Activated CD8-positive, alpha-beta memory T cell treated with anti-CD3 and anti-CD28 coated beads, Interleukin-2, amount 50 U/mL, for 48 hours (primary cell): ENCODE measurements around the gene PPP1R9B.
A peak's percentile ranks its signal among the peaks of the same experiment; 100 is the strongest.

Experiments used
- DNase-seq: peaks from one replicate; pipeline ENCODE4 v3.0.0-alpha.2; 2020

PPP1R9B gene

DNA sequence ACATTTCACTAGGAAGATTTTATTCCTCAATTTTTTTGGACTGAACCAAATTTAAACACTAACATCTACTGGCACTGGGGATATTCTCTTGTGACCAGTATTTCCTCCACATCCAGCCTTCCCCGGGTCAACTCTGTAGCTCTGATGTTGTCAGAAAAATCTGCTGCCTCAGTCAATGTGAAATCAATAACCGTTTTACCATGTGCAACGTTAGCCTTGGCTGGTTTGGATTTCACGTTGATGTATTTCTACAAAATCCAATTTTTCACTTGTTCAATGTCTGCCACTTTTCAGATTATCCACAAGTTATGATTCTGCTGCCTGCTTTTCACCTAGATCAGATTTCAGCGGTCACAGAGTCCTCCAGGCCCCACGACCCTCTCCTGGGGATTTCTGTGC lies 22.5 kb upstream of the PPP1R9B start:
- no peak for DNase-seq

DNA sequence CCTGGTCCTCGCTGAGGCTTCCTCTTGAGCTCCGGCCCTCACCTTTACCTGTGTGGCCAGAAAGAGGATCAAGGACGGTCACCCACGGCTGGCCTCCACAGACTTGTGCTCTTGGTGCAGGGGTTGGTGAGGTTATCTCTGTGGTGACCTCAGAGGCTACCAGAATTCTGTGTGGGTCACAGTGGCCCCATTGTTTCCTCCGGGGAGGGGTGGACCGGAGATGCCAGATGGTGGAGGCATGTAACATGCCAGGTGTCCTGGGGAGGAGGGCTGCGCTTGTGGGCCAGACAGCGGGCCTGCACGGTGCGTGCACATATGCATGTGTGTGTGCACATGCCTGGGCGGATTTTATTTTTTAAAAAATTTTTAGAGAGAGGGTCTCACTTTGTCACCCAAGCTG lies 21.7 kb upstream of the PPP1R9B start:
- no peak for DNase-seq

DNA sequence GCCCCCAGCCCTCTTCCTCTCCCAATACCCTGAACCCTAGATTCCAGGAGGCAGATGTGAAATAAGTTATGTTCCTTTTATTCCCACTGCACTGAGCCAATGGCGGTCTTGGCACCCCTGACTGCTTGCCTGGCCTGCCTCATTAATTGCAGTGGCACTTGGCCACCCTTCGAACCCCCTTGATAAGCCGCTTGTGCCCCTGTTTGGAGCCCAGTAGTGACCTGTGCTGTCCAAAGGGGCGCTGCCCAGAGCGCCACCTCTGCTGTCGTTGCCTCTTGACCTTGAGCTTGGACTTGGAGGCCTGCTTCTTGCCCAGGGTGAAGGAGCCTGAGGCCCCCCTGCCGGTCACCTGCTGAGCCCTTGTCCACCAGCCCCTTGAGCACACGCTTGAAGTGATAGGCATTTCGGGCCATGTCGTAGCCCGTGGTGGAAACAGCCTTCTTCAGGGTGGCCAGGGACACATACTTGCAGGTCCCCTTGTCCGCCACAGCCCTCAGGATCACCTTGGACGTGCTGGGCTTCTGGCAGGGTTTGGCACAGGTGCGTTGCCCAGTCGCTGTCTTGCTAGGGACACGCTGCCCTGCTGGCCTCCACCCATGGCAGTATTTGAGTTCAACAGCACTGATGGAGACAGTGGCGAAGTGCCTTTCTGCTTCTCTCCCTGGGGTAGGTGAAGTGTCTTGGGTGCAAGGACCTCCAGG lies 21.0 kb upstream of the PPP1R9B start:
- DNase-seq, result no peak

DNA sequence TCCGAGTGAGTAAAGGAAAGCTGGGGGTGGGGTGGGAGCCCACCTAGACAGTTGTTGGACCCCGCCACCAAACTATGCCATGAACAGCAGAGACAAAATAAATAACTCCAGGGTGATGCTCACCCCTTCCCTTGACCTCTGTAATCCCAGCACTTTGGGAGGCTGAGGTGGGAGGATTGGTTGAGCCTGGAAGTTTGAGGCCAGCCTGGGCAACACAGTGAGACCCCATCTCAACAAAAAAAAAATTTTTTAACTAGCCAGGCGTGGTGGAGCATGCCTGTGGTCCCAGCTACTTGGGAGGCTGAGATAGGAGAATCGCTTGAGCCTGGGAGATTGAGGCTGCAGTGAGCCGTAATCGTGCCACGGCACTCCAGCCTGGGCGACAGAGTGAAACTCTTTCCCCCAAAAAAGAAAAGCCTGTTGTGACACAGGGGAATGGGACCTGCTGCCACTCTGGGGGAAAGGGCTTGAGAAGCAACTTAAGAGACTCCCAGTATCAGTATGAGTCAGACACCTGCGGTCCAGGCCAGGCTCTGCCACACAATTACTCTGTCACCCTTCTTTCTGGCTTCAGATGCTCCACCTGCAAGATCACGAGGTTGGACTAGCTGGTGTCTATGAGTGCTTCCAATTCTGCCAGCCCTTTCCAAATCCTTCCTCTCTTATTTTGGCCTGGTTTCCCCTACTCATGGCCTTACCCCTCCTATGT lies 20.3 kb upstream of the PPP1R9B start:
- no peak for DNase-seq

DNA sequence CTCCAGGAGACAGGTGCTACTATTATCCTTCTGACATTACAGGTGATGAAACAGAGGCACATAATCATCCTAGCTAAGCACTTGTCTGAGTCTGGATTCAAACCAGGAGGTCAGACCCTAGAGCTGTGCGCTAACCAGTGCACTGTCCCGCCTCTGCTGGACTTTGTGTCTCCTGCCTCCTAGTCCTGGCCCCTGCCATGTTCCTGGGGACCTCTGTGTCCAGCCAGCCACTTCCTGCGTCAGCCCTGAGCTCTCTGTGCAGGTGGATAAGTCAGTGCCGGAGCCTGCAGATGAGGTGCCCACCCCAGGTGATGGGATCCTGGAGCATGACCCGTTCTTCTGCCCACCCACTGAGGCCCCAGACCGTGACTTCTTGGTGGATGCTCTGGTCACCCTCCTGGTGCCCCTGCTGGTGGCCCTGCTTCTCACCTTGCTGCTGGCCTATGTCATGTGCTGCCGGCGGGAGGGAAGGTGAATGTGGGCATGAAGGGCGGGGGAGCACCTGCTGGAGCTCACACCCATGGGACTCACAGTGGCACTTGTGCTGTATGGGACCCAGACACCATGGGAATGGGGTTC lies 19.5 kb upstream of the PPP1R9B start:
- DNase-seq, result no peak

DNA sequence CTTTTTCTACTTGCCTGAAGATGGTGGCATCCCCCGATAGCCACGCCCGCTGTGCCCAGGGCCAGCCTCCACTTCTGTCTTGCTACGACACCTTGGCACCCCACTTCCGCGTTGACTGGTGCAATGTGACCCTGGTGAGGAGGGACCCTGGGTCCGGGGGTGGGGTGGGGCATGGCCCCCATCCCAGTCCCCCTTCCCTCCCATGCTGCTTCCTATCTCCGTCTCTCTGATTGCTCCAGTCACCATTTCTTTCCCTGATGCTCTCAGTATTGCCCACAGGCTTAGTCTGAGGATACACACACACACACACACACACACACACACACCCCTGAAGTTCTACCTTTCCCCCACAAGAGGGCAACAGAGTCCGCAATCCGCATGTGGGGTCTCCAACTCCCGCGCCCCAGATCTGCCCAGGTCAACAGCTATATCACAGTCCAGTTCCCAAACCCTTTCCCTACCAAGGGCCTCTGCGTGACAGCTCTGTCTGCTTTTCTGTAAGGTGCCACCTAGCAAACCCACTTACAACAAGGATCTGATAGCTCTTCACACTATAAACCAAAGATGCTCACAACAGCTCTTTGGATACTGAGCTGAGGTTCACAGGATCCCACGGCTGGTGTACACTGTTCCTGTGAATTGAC lies 18.8 kb upstream of the PPP1R9B start:
- peak; percentile 77 for DNase-seq

DNA sequence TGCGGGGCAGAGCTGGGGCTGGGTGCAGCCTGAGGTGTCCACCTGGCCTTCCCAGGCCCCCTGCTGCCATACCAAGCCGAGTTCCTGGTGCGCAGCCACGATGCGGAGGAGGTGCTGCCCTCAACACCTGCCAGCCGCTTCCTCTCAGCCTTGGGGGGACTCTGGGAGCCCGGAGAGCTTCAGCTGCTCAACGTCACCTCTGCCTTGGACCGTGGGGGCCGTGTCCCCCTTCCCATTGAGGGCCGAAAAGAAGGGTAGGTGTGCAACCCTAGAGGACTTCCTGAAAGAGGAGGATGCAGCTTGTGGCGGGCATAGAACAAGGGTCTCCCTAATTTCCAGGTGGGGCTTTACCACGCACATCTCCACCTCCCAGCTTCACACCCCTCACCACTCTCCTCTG lies 17.8 kb upstream of the PPP1R9B start:
- no peak for DNase-seq

DNA sequence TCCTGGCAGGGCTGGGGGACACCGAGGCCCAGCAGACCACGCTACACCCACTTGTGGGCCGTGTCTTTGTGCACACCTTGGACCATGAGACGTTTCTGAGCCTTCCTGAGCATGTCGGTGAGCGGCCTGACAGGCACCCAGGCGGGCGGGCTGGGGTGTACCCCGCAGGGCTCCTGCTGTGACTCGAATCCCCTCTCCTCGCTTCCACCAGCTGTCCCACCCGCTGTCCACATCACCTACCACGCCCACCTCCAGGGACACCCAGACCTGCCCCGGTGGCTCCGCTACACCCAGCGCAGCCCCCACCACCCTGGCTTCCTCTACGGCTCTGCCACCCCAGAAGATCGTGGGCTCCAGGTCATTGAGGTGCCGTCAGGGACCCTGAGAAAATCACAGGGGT lies 16.9 kb upstream of the PPP1R9B start:
- no peak for DNase-seq

DNA sequence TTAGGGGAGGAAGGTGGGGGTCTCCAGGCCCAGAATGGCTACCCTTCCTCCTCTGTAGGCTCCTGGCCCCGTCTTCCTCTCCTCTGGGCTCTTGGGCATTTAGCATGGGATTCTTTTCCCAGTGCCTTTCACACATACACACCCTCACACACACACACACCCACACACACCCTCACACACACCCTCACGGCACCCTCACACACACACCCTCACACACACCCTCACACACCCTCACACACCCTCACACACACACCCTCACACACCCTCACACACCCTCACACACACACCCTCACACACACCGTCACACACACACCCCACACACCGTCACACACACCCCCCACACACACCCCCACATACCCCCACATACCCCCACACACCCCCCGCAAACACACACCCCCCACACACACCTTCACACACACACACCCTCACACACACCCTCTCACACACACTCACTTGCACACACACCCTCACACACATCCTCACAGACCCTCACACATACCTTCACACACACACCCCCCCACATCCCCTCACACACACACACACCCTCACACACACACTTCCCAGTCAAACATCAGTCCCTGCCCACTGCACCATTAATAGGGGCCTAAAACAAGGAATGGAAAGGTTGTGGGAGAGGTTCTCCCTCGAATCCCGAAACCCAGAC lies 16.2 kb upstream of the PPP1R9B start:
- DNase-seq, result no peak

DNA sequence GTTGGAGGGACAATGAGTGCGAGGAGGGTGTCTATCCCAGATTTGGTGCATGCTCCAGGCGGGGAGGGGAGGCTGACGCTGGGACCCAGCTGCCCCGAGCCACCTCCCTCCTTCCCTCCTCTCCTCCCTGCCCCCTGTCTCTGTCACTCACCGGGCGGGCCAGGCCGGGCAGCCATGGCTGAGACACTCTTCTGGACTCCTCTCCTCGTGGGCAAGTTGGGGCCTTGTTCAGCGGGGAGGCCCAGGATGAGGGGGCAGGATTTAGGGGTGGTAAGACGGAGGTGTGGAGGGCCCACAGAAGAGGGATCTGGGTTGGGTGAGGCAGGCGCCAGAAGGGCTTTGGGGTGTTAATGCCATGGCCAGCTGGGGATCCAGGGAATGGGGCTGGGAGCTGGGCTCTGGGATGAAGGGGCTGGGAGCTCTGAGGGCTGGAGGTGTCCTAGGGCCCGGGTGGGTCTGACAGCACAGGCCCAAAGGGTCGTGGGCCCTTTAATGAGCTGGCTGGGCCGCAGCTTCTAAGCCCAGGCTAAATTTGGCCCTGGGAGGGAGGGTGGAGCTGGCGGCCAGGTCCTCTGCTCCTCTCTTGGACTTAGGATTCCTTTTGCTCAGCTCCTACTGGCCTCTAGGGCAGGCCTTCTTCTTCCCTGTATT lies 15.5 kb upstream of the PPP1R9B start, which contains the start of gene SGCA:
Gene SGCA (plus strand): TSS at position 139 of the 651 bp plus-strand sequence. CDS start 36 bp downstream, at position 175.
- no peak for DNase-seq

DNA sequence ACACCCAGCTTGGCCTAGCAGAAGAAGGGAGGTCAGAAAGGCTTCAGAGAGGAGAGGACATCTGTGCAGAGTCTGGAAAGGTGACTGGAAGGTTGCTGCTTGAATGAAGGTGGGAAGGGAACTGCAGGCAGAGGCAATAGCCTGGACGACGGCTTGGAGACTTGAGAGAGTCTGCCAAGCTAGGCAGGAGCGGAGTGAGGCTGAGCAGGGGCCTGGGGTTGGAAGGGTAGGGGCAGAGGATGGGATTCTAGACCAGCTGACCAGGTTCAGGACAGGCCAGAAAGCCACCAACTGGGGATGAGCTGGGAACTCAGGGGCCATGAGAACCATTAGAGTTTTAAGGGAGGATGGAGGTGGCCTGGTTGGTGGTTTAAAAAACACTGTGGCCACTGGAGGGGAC lies 15.0 kb upstream of the PPP1R9B start:
- no peak for DNase-seq

DNA sequence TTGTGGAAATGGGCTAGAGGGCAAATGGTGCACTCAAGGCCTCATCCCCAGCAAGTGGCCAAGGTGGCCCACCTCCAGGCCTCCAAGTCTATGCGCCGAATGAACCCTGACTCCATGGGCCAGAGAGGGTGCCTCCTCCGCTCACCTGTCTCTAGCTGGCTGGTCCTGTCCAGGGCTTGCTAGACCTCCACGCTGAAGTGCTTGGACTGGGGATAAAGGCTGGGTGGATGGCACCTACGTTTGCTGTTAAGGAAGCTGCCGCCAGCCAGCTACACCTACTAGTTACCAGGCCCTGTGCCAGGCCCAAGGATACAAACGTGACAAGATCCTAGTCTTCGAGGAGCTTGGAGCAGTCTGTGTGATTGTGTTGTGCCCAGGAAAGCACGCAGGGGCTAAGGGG lies 14.6 kb upstream of the PPP1R9B start:
- DNase-seq, result no peak

DNA sequence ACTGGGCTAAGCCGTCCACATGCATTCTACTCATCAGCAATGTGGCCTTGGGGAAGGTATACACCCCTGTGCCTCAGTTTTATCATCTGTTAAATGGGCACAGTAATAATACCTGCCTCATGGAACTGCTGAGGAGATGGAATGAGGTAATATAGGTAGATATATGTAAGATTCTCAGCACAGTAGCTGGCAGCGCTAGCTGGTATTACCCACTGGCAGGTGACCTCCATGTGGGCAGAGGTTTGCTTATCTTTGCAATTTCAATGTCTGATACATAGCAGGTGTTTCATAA lies 14.2 kb upstream of the PPP1R9B start:
- DNase-seq, result no peak

DNA sequence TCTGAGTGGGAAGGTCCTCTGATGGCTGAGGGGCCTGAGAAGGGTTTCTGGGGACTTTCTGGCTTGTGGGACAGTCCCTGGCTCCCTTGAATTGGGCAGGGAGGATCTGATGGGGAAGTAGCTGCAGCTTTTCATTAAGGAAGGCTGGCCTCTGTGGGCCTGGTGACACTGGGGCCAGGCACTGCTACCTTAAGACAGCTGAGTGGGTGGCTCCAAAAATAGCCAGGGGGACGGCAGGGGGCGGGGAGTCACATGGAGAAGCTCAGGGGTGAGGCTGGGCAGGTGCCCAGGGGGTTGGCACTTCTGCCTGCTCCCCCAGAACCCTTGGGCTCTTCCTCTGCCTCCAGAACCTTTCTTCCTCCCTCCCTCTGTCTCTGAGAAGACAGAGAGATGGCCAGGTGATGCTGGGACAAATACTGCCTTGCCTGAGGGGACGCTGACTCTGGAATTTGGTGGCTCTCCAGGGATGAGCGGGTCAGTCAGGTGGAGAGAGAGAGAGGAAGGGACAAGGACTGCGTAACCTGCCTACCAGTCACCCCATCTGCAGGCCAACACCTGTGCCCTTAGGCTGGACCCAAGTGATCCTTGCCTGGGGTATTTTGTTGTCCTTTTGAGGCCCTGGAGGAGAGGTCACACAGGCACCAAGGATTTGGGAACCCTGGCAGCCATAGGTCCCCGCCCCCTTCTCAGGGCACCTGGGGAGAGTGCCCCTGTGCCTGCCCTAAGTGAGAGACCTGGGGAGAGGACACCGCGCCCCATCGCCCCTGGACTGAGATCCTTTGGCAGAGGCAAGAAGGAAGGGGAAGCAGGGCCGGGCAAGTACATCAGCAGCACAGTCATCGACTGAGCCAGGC lies 13.6 kb upstream of the PPP1R9B start:
- DNase-seq, result no peak

DNA sequence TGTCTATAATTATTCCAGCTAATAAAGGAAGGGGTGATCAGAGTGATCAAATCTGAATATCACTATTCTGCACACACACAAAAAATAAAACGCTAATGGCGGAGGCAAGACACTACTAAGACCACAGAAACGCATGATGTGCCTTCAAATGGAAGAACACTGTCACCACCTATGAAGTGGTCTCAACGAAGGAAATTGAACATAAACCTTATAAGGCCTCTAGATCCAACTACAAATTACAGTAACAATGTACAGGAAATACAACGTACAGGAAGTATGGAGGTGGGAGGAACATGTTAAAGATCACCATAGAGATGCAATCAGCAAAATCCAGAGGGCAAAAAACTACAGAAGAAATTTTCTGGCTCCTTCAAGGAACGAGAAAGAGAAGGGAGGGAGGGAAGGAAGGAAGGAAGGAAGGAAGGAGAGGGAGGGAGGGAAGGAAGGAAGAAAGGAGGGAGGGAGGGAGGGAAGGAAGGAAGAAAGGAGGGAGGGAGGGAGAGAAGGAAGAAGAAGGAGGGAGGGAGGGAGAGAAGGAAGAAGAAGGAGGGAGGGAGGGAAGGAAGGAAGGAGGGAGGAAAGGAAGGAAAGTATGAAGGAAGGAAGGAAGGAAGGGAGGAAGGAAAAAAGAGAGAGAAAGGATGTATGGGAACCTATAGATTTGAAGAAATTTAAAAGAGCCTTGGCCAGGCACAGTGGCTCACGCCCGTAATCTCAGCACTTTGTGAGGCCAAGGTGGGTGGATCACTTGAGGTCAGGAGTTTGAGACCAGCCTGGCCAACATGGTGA lies 12.2 kb upstream of the PPP1R9B start:
- no peak for DNase-seq

DNA sequence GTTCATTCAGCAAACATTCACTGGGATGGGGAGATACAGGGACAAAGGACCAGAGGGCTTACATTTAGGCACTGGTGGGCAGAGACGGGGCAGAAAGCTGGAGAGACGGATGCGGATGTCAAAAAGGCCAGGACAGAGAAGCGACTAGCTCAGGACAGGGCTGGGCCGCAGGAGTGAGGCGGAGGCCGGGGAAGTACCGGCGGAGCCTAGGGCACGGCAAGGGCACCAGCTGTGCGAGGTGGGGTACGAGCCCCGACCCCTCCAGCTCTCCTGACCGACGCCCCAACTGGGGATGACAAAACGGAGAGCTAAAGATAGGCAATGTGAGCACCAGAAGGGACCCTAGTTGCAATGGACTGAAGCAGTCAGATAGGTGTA lies 11.4 kb upstream of the PPP1R9B start:
- DNase-seq, result no peak

DNA sequence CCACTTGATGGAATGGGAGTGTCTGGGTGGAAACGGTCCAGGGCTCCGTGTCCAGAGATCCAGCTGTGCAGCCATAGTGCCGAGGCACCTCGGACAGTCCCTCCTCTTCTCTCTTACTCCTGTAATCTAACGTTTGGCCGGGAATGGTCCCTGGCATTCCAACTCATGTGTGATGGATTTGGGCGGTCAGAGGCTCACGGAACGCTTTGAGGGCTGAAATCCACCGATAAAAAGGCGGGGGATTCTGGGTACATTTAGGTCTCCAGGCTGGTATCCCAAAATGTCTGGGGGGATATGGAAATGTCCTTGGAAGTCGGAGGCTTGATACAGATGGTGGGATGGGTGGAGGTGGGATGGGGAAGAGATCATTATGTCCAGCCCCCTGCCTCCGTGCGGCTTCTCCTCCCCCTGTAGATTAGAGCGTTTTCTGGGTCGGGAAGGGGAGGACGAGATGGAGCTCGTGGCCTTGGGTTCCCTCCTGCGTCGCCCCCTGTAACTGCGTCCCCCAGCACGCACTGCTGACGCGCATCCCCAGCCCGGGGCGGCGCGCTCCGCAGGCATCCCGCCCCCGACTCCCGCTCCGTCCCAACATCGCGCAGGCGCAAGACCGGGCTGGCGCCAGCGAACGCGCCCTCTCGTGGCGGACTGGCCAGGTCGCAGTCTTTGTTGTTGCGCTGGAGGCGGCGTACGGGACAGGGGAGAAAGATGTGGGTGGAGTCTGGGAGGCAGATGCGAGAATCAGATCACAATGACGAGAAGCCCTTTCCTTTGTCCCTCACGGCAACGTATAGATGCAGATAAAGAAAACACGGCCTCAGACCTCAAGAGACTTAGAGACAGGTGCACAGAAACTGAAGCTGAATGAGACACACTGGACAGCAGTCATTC lies 10.8 kb upstream of the PPP1R9B start:
- peak; percentile 99 for DNase-seq

DNA sequence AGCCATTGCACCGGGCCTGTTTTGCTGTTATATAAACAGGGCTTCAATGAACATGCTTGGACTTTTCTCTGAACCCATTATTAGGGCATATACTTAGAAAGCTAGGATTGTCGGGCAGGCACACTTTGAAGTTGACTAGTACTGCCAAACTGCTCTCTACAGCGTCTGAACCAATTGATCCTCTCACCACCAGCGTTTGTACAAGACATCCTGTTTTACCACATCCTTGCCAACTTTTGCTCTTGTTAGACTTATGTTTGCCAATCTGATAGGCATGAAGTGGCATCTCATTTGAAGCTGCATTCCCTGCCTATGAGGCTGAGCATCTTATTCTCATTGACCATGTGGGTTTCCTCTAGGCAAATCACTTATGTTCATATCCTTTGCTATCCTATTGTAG lies 7.4 kb upstream of the PPP1R9B start:
- DNase-seq, result no peak

DNA sequence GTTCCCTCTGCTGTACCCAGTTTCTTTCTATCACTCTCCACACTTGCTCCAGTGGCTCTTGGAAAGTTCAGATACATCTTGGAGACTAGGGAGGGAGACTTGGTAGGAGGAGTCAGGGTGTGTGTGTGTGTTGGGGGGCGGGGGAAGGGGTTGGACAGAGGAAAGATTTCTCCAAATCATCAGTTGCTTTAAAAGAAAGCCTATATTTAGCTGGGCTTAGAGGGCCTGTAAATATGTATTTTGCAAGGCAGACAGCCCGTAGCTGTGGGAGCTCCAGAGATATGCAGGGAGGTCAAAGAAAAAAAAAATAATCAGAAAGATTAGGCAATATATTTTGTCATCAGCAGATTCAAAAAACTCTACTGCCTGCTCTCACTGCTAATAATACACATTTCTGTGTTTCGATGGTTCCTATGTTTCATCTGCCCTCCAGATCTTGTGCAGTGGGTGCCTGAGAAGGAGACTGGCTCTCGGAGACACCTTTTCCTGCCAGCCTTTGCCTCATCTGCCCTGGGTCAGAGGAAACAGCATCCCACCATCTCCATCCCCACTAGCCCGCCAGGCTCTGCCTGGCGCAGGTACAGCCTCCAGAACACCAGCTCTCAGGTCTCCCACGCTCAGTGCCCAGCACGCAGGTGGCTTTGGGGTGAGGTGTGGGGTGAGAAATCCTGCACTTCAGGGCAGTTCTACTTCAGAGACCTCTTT lies 4.8 kb upstream of the PPP1R9B start:
- no peak for DNase-seq
